DOHH2 (cell line): ENCODE data around the gene ITGB8.

Source experiments
- CTCF ChIP-seq: fragments of 200-600 bp; sonication (generic); IDR thresholded peaks from one replicate; pipeline ENCODE4 v1.5.1; 2014; ENCODE audit warnings: antibody characterized with exemption, mild to moderate bottlenecking, low read depth, low read length; ENCODE audit not compliant: poor library complexity, severe bottlenecking
- EZH2phosphoT487 ChIP-seq: fragments of 200-600 bp; sonication (generic); IDR thresholded peaks from 2 replicates; pipeline ENCODE4 v1.6.1; 2017; ENCODE audit warnings: borderline replicate concordance, mild to moderate bottlenecking, antibody characterized with exemption, low read length, moderate library complexity, mixed read lengths

GRCh38 chr7:20350518-20350951, 19.8 kb downstream of the ITGB8 start:
- no peak for TF ChIP-seq CTCF
- TF ChIP-seq EZH2phosphoT487 = no peak
